COR-L47 (cell line): Measurements from ENCODE around the gene MADD.
A peak's percentile ranks its signal among the peaks of the same experiment; 100 is the strongest.

Source experiments
- DNase-seq: peaks from one replicate; lab custom pipeline; 2025; lab: John Stamatoyannopoulos, UW

The MADD gene

DNA sequence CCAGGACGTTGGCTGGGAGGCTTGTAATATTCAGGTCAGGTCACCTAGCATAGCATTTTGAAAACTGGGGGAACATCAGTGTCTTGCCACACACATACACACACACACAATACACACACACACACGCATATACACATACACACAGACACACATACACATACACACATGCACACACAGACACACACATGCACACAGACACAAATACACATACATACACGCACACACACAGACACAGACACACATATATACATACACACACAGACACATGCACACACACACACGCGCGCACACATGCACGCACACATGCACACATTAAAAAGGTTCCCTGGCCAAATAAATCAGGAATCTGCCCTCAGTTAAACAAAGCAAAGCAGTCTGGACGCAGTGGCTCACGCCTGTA lies 70.1 kb downstream of the MADD start:
- no peak for DNase-seq

GRCh38 chr11:47340980-47341775 lies 71.2 kb downstream of the MADD start:
- DNase-seq: no peak

GRCh38 chr11:47342036-47342803 lies 72.3 kb downstream of the MADD start:
- DNase-seq: no peak

GRCh38 chr11:47342854-47343253 lies 72.9 kb downstream of the MADD start:
- DNase-seq: no peak

- DNase-seq: no peak
Measured at GRCh38 chr11:47345890-47346563, 76.1 kb downstream of the MADD start.

GRCh38 chr11:47347137-47347536 lies 77.2 kb downstream of the MADD start:
- DNase-seq: no peak

GRCh38 chr11:47348131-47348802 lies 78.3 kb downstream of the MADD start:
- no peak for DNase-seq

DNA sequence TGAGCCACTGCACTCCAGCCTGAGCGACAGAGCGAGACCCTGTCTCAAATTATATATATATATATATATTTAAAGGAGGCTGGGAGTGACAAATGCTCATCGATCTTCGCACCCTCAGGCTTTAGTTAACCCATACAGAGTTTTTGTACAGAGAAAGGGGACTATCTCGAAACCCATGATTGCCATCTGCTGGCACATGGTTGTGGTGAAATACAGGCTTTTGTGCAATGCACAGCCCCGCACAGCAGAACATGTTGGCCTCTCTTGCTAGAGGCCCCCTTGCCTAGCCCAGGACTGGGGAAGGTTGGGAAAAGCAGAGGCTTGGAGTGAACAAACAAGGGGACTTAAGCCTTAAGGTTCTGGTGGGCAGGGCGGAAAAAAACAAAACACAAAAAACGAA lies 78.9 kb downstream of the MADD start:
- peak; percentile 17 for DNase-seq

GRCh38 chr11:47349521-47350095 lies 79.7 kb downstream of the MADD start:
- DNase-seq: no peak

GRCh38 chr11:47350315-47350714 lies 80.4 kb downstream of the MADD start:
- DNase-seq: no peak

DNA sequence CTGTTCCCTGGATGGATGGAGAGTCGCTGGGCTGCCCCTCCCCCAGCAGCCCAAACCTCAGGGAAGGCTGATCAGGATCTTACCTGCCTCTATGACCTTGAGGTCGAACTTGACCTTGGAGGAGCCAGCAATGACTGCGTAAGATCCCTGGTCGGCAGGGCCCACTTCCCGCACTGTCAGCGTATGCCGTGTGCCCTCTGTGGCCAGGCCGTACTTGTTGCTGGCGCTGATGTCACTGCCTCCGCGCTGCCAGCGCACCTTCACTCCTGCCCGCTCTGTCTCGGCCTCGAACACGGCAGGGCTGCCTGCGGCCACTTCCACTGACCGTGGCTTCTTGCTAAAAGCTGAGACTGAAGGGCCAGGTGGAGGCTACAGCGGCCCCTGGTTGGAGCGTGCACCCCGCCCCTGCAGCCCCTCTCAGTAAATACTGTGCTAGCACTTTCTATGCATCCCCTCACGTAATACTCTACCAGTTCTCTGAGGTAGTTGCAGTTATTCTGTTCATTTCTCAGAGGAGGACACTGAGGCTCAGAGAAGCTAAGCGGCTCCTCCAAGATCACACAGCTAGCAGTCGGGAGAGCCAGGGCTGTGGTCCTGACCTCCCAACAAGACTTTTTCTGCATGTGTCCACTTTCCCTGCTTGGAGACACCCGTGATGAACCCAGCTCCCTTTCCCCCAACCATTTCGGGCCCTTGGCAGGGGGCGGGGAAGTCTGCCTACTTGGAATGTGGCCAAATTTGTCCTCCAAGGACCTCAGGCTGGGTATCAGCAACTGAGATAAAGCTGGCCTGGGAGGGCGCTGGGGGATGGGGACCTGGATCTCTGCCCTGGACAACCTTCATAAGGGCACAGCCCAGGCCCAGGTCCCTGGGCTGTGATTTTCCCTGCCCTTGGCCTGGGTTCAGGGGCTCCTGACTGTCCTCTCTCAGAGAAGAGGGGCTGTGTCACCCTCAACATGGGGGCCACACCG lies 81.5 kb downstream of the MADD start:
- DNase-seq: no peak

DNA sequence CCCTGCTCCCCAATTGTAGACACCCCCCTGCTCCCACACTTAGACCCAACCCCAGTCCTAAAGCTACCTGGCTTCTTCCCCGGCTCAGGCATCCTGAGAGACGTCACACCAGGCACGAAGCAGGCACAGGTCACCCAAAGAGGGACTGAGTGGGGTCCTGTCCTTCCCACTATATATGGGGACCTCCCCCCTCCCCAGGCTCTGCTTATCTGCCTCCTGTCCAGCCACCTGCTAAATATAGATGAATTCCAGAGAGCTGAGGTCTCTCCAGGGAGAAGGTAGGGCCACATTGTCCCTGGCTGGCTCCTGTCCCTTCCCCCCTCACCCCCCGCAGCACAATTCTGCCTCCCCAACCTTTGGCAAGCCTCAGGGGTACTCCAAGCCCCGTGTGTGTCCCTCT lies 82.6 kb downstream of the MADD start, which contains the start of gene MYBPC3:
TSS of gene MYBPC3 (minus strand) at position 147 of the 400 bp plus-strand sequence. CDS start at position 92, 55 bp downstream.
- DNase-seq: no peak

DNA sequence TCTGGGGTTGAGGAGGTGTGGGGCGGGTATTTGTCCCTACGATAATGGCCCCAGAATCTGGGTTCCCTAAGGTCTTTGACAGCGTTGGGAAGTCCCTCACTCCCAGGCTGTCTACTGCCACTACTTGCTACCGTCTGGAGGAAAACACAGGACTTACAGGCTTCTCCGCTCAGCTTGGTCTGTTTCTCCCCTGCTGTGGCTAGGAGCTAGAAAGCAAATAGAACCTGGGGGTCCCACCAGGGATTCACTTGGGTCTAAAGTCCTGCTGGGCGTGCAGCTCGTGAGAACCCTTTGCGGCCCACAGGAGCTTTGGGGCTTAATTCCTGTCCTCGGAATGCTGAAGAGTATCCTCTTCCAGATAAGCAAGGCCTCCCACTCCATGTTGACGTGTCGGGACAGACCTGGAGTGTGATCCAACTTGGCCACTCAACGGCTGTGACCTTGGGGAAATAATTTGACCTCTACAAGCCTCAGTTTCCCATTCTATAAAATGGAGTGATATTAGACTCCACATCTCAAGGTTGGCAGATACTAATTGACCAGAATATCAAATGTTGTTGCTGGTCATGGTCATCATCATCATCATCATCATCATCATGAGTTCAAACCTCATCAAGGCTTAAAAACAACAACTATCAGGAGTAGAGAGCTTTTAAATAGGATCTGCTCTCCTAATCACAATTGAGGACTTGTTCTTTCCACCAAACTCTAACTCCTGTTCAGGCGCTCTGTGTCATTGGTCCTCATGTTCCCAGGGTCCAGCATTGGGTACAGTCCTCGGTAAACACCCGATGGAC lies 84.2 kb downstream of the MADD start:
- no peak for DNase-seq

DNA sequence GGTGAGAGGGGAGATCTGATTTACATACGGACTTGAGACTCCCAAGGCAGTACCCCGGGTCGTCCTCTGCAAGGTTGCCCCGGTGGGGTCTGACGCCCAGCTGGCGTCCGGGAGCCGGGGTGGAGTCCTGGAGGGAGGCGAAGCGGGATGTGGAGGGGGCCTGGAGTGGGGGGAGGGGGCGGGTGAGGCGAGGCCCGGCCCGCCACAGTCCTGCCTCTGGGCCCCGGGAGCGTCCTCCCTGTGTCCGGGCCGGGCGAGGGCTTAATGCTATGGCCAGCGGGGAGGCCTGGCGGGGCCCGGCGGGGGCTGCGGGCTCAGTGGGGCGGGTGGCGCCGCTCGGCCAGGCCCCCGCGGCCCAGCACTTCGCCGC lies 85.0 kb downstream of the MADD start:
- no peak for DNase-seq

DNA sequence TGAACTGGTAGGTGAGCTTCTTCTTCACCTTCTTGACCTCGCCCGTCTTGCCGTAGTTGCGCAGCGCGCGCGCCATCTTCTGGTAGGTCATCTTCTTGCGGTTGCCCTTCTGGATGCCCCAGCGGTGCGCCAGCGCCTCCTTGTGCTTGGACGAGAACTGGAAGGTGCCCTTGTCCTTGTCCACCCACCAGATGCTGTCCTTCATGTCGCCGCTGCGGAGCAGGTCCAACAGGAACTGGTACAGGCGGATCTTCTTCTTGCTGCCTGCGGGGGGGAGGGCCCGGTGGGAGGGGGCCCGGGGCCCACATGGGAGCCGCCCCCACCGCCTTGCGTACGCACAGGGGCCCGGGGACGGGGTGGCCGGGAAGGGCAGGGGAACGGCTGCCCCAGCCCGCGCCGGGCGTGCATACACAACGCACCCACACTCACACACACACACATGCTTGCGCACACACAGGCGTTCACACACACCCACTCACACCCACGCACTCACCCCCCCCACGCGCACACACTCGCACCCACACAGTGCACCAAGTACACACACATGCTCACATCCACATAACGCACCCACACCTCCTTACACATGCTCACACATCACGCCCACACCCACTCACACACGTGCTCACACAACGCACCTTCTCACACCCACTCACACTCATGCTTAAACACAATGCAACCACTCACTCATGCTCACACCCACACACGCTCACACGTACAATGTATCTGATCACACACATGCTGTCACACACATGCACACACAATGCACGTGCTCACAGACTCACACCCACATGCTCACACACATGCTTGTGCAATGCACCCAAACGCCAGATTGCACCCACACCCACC lies 85.6 kb downstream of the MADD start:
- peak; percentile 82 for DNase-seq

- no peak for DNase-seq
Measured at GRCh38 chr11:47356129-47356997, 86.4 kb downstream of the MADD start.

GRCh38 chr11:47356998-47357329 lies 87.0 kb downstream of the MADD start:
- no peak for DNase-seq
